ENCODE measurements around the gene TSPAN4. TPM values are rescaled to one million over a fixed set of nuclear protein-coding genes. Genes with fewer than 3 reads are reported as not detected.

Gene TSPAN4
- total RNA-seq = 10 to 100 TPM; 25.1 to 75.0 (median 32.4) TPM

- intact Hi-C loops (cut with DNase I; ENCODE audit: low total_unique reads) (loop anchor here (5.0 kb wide), 1 partner anchor 1920 kb away; no protein-coding TSS in a partner anchor), in situ Hi-C loops (cut with MboI; ENCODE audit: low pct_ligation_motif_present in 1 of 4, low pct_unique_long_range_greater_than_20kb in 1 of 4, low sequenced_read_pairs in 3 of 4) (no loop called here)
- TF ChIP-seq POLR2A (IDR thresholded peaks at IDR 0.05) = peak; percentile 91
- TF ChIP-seq, protein P1, sequence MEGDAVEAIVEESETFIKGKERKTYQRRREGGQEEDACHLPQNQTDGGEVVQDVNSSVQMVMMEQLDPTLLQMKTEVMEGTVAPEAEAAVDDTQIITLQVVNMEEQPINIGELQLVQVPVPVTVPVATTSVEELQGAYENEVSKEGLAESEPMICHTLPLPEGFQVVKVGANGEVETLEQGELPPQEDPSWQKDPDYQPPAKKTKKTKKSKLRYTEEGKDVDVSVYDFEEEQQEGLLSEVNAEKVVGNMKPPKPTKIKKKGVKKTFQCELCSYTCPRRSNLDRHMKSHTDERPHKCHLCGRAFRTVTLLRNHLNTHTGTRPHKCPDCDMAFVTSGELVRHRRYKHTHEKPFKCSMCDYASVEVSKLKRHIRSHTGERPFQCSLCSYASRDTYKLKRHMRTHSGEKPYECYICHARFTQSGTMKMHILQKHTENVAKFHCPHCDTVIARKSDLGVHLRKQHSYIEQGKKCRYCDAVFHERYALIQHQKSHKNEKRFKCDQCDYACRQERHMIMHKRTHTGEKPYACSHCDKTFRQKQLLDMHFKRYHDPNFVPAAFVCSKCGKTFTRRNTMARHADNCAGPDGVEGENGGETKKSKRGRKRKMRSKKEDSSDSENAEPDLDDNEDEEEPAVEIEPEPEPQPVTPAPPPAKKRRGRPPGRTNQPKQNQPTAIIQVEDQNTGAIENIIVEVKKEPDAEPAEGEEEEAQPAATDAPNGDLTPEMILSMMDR (IDR thresholded peaks at IDR 0.05) = no peak
- TF ChIP-seq EP300 (IDR thresholded peaks at IDR 0.05; ENCODE audit: low read depth) = no peak
- TF ChIP-seq POLR2AphosphoS5 (IDR thresholded peaks at IDR 0.05) = peak; percentile 69 to 95 (median 94)
- H3K4me3 ChIP-seq = peak within 1 kb of the TSS; percentile 62 to 98 (median 83)
- H3K27me3 ChIP-seq = peaks cover 11% of the 10 kb centered on the region
- DNase-seq = peak; percentile 91
- peaks cover 0 to 11% (median 4%) of the 10 kb centered on the region in 4 donors for H3K36me3 ChIP-seq
- 0% methylated on average over 6 of the region's 87 CpGs; no CpG with 5 or more reads in 1 of the 2 donors for WGBS, 2 donors (ENCODE audit: low coverage in 1 of 2)
- peak within 1 kb of the TSS; percentile 88 to 94 (median 90) for H3K27ac ChIP-seq
- peaks cover 21 to 77% (median 52%) of the 10 kb centered on the region in 4 donors for H3K4me1 ChIP-seq
- no peaks in the 10 kb centered on the region for H3K9me3 ChIP-seq
Observed at GRCh38 chr11:842370-843002, at the start of gene TSPAN4, which contains the start of gene POLR2L. TSS of gene TSPAN4 (plus strand) at chr11:842852. CDS start at chr11:850305, 7,453 bp downstream. TSS of gene POLR2L (minus strand) at chr11:842529. CDS start at chr11:842508, 21 bp downstream.

DNA sequence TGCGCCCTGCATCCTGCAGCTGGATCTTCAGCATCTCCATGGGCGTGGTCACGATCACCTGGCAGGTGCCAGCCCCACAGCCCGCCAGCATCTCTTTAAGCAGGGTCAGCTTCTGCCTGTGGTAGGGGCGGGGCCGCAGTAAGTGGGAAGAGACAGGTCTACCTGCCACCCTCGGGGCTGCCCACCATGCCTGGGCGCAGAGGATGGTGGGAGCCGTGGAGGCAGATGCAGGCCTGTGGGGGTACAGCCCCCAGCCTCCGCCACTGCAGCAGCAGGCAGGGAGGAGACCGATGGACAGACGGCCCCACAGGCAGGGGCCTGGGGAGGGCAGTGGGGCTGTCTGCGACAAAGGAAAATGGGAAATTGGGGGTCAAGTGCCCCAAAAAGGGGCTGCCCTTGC, 49.8 kb upstream of the TSPAN4 start:
- TF ChIP-seq POLR2AphosphoS5 (IDR thresholded peaks at IDR 0.05) (no peak), POLR2A (IDR thresholded peaks at IDR 0.05) (no peak), EP300 (IDR thresholded peaks at IDR 0.05; ENCODE audit: low read depth) (no peak)
- TF ChIP-seq, protein P1 (IDR thresholded peaks at IDR 0.05) = no peak
- in situ Hi-C loops (cut with MboI; ENCODE audit: low pct_ligation_motif_present in 1 of 4, low pct_unique_long_range_greater_than_20kb in 1 of 4, low sequenced_read_pairs in 3 of 4) = no loop called here
- Histone ChIP-seq H3K27me3 (peaks cover 25% of the 10 kb centered on the region), H3K9me3 (no peaks in the 10 kb centered on the region), H3K4me3 (no peak overlapping the region), H3K36me3 (no peaks in the 10 kb centered on the region), H3K4me1 (peaks cover 16 to 38% (median 28%) of the 10 kb centered on the region in 4 donors), H3K27ac (no peak overlapping the region)
- 82% methylated on average over 10 of the region's 13 CpGs; no CpG with 5 or more reads in 1 of the 2 donors for WGBS, 2 donors (ENCODE audit: low coverage in 1 of 2)
- DNase-seq = no peak
- intact Hi-C loops (cut with DNase I; ENCODE audit: low total_unique reads) = no loop called here

- H3K4me1 ChIP-seq = peaks cover 16 to 41% (median 32%) of the 10 kb centered on the region in 4 donors
- in situ Hi-C loops (cut with MboI; ENCODE audit: low pct_ligation_motif_present in 1 of 4, low pct_unique_long_range_greater_than_20kb in 1 of 4, low sequenced_read_pairs in 3 of 4) (no loop called here), intact Hi-C loops (cut with DNase I; ENCODE audit: low total_unique reads) (no loop called here)
- no peak overlapping the region for H3K4me3 ChIP-seq
- no peak for TF ChIP-seq POLR2A (IDR thresholded peaks at IDR 0.05)
- TF ChIP-seq POLR2AphosphoS5 (IDR thresholded peaks at IDR 0.05) = no peak
- TF ChIP-seq, protein P1 (IDR thresholded peaks at IDR 0.05) = no peak
- TF ChIP-seq EP300 (IDR thresholded peaks at IDR 0.05; ENCODE audit: low read depth) = no peak
- H3K27ac ChIP-seq = no peak overlapping the region
- 90% methylated on average over 7 of the region's 7 CpGs; no CpG with 5 or more reads in 1 of the 2 donors for WGBS, 2 donors (ENCODE audit: low coverage in 1 of 2)
- no peak for DNase-seq
- H3K36me3 ChIP-seq = no peaks in the 10 kb centered on the region
- H3K27me3 ChIP-seq = peaks cover 18% of the 10 kb centered on the region
- no peaks in the 10 kb centered on the region for H3K9me3 ChIP-seq
Observed at GRCh38 chr11:793556-793955, 49.1 kb upstream of the TSPAN4 start.

GRCh38 chr11:794013-794765, 48.5 kb upstream of the TSPAN4 start:
- Histone ChIP-seq H3K9me3 (no peaks in the 10 kb centered on the region), H3K4me1 (peaks cover 16 to 42% (median 32%) of the 10 kb centered on the region in 4 donors), H3K4me3 (no peak overlapping the region), H3K27ac (no peak overlapping the region), H3K27me3 (peaks cover 12% of the 10 kb centered on the region), H3K36me3 (no peaks in the 10 kb centered on the region)
- intact Hi-C loops (cut with DNase I; ENCODE audit: low total_unique reads) (no loop called here), in situ Hi-C loops (cut with MboI; ENCODE audit: low pct_ligation_motif_present in 1 of 4, low pct_unique_long_range_greater_than_20kb in 1 of 4, low sequenced_read_pairs in 3 of 4) (no loop called here)
- WGBS, 2 donors (ENCODE audit: low coverage in 1 of 2) = 87% methylated on average over 27 of the region's 31 CpGs; no CpG with 5 or more reads in 1 of the 2 donors
- DNase-seq = no peak
- TF ChIP-seq POLR2A (IDR thresholded peaks at IDR 0.05) (no peak), POLR2AphosphoS5 (IDR thresholded peaks at IDR 0.05) (no peak), EP300 (IDR thresholded peaks at IDR 0.05; ENCODE audit: low read depth) (no peak)
- TF ChIP-seq, protein P1 (IDR thresholded peaks at IDR 0.05) = no peak
